Central memory CD4-positive, alpha-beta T cell (primary cell): ENCODE results near the gene ZNF536.
"Not testable (repeated sequence)": the region's sequence is repeated elsewhere in the genome, so short reads cannot be mapped to it uniquely, and the experiment has no call there.

ENCODE experiments used
- DNase-seq: peaks from one replicate; pipeline ENCODE4 v3.0.0; 2022

Gene ZNF536

DNA sequence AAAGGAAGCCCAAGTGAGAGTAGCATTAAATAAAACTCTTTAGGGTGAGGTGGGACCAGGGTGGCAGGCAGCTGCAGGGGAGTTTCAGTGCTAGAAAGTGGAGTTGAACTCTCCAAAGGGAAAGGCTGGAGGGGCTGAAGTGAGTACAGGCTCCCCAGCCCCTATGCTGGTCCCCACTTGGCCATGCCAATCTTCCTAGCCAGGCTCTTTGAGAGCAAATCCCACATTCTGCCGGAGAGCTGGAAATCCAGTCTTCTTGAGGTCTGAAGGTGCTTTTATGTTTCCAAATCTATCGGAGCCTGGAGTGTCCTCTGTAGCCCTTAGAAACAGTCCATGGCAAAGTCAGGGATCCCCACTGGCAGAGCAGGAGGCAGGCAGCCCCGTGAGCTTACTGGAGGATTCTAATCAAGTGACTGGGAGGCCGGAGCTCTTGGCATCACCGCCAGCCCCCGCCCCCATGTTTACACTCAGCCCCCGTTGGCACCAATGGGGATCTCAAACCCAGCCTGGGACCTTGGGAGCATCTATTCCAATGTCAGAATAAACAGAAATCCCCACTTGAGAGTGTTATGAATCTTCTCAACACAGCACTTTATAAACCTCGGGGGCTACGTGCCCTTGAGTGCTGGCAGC lies 18.3 kb downstream of the ZNF536 start:
- no peak for DNase-seq

DNA sequence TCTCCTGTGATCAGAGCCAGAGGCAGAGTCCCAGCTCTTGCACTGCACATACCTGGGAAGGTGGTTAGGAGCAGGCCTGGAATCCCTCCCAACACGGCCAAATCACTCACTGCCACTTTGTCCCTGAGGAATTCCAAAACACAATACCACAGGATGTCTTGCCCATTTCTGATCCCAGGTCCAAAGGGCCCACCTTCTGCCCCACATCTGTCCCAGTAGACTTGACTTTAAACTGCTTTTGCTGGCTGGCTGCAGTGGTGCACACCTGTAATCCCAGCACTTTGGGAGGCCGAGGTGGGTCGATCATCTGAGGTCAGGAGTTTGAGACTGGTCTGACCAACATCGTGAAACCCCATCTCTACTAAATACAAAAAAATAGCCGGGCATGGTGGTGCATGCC lies 18.9 kb downstream of the ZNF536 start:
- DNase-seq, result no peak

DNA sequence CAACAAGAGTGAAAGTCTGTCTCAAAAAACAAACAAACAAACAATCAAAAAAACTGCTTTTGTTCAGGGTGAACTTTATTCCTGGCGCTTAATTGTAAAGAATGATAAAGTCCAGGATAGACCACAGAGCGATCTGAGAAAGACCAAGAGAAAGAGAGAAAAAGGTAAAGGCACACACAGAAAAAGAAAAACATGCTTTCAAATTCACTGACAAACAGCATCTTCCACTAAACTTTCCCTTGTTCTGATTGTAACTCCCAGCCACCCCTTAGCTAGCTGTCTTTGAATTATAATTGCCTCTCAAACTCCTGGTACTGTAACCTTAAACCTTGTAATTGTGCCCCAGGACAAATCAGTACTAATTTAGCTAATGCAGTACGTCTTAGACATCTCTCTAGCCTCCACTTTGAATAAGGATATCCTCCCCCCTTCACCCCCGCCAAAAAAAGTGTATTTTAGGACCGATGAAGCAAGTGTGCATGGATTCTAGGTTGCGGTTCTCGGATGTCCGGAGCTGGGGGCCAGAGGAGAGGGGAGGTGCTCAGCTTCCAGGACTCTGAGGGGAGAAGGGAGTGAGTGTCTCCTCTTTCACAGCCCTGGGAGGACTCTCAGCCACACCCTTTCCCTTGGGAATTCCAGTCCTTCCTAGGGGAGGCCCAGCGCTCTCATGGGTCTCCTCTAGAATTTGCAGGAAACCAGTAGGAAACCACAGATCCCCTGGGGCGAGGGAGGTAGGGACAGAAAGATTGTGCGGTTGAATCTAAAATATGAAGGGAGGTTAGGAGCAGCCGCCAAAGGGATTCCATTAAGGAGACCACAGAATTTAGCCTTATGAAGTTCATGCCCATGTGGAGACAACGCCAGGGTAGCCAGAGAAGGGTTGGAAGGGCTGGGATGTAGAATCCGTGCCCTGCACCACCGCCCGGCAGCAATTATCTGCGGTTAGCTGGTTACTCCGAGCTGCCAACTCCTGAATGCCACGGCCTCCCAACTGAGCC lies 19.7 kb downstream of the ZNF536 start:
- DNase-seq, result no peak

DNA sequence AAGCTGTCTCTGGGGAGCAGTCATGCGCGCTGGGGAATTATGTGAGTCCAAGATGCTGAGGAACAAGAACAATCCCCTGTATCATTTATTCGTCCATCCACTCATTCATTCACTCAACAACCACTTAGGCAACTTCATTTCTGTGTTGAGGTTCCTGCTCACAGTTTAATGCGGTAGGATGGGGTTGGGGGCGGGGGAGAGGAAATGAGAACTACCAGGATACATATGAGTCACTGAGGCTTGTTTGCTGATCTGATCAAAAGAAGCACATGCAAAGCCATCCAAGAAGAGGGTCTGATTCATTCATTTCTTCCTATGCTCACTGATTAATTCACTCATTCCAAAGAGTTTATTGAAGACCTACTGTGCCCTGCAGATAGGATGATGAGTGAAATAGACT lies 20.9 kb downstream of the ZNF536 start:
- DNase-seq, result no peak

DNA sequence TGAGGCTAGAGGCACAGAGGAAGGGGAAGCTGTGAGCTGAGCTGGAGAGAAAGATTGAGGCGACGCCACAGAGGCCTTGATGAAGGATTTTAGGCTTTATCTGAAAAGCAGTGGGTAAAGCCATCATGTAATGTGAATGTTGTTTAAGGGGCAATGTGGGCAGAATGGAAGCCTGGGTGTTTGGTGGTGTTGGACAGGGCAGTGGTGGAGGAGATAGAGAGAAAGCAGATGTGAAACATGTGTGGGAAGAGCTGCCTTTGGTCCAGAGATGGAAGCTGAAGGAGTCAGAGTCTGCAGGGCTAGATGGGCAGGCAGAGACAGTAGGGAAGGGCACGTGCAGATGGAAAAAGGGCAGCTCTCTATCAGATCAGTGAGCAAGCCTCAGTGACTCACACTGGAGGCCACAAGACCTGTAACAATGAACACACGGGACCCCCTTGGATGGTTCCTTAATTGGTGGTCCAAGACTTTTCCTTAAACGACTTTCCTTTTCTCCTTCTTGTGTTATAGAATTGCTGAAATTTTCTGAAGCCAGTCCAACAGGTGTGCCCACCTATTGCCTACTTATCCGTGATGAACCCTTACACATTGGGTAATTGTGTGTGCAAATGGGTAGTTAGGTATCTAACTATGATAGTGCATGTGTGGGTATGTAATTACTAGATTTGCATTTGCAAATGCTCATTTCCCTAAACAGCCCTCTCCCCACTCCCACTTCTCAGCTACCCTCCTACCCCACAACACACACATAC lies 21.7 kb downstream of the ZNF536 start:
- no peak for DNase-seq

DNA sequence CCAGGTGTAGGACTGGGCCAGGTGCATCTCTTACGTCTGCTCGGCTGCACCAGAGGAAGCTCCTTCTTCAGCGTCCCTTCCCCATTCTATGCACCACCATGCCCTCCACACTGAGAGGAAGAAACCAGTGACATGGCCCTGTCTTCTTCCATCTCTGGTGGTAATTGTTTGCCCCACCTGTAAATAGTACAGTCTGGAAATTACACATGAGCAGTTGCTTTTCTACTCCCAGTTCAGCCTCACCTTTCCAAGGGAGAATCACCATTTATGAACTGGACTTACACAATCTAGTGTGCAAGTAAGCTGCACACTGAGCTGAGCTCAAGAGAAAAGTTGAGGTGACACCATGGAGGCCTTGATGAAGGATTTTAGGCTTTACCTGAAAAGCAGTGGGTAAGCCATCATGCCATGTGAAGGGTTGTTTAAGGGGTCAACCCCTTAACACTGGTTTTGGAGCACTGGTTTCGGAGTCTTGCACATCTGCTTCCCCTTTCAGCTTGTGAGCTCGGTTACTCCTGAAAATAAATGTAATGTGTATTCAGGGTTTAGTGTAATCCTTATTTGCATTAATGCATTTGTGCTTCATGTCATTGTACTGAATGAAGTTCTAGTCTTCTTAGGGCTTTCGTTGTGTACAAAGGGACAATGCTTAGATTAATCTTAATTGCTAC lies 22.4 kb downstream of the ZNF536 start:
- no peak for DNase-seq

DNA sequence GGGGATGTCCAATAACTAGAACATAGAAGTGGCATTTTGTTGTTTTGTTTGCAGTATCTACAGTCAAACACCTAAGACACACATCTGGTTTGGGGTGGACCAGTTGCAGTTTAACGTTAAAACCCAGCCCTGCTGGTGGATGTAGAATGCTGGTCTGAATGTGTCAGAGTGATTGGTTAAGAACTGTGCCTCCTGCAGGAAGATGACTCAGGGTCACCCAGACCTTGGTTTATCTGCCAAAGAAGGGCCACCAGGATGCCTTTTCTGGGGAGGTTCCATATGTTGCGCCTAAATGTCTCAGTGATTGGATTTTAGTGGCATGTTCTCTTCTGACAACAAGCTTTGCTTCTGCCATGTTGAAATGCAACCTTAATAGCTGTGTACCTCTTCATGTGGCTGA lies 23.1 kb downstream of the ZNF536 start:
- DNase-seq, result no peak

DNA sequence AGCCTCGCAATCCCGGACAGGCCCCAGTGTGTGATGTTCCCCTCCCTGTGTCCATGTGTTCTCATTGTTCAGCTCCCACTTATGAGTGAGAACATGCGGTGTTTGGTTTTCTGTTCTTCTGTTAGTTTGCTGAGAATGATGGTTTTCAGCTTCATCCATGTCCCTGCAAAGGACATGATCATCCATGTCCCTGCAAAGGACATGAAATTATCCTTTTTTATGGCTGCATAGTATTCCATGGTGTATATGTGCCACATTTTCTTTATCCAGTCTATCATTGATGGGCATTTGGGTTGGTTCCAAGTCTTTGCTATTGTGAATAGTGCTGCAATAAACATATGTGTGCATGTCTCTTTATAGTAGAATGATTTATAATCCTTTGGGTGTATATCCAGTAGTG lies 26.4 kb downstream of the ZNF536 start:
- DNase-seq, result not testable (repeated sequence)

DNA sequence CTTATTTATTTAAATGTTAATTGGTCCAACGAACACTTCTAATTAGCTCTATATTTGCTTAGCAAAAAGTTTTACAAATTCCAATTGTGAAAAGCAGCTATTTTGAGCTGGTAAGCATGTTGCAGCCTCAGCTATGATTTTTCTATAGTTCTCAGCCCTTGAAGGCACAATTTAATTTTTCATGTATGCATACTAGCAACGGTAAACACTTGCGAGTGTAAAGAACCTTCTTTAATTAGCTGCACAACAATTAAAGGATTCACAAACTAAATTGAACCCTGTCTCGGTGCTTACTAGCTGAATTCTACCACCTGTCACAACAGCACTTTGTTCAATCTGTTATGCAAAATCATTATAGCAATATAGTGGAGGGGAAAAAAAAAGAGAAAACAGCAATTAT lies 29.8 kb downstream of the ZNF536 start:
- DNase-seq, result no peak

DNA sequence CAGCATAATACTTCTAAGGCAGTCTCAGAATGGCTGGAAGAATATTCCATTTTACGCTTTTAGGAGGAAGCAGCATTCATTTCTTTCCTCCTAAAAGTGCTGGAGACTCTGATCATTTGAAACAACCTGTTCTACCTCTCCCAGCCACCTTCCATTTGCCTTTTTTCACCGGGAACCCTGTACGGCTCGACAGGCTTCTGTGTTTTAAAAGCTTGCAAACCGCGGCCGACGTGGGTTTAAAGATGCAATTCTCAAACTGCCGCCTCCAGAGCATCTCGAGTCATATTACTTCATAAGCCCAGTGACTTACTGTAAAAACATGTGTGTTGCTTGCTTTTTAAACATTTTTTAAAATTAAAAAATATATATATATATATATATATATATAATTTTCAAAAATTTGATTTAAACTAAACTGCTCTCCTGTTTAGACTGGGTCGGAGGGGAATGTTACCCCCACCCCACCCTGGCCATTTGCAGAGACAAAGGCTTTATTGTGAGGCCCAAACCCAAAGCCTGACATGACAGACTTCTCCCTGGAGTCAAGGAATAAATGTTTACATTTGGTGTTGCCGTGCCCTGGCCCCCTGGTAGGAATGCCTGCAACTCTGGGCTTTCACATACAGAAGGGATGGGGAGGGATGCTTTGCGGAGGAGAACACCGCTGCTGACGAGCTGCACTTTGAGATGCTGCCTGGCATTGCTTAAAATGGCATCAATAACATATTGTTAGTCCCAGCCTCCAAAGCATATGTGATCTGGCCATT lies 30.4 kb downstream of the ZNF536 start:
- no peak for DNase-seq

DNA sequence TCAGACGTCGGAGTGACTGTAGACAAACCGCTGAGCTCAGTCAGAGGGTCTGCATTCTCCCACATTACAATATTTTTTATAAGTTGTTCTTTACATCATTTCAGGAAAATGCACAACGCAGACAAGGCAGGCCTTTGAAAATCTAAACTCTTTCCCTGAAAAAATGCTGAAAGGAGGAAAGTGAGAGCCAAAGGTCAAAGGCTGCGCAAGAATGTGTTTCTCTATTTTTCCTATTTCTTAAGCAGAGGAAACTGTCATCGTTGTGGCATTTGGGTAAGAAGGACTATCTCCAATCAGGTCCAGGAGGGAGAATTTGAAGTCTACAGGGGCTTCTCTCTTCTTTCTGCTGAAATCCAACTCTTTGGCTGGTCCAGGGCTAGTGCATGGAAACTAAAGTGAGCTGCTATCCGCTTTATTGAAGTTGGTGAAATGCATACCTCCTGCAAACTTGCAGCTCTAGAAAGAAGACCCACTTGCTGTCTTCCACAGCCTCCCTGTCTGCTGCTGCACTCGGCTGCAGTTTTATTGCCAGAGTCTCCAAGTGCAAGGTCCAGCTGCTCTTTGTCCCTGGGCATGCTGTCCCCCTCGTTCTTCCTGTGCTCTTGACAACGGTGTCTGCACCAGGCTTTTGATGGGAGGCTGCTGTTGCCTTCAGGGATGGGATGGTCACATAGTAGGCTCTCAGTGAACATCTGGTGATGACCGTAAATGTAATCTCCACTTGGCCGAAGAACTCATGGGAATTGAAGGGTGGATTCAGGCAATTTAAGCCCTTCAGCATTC lies 31.2 kb downstream of the ZNF536 start:
- no peak for DNase-seq

DNA sequence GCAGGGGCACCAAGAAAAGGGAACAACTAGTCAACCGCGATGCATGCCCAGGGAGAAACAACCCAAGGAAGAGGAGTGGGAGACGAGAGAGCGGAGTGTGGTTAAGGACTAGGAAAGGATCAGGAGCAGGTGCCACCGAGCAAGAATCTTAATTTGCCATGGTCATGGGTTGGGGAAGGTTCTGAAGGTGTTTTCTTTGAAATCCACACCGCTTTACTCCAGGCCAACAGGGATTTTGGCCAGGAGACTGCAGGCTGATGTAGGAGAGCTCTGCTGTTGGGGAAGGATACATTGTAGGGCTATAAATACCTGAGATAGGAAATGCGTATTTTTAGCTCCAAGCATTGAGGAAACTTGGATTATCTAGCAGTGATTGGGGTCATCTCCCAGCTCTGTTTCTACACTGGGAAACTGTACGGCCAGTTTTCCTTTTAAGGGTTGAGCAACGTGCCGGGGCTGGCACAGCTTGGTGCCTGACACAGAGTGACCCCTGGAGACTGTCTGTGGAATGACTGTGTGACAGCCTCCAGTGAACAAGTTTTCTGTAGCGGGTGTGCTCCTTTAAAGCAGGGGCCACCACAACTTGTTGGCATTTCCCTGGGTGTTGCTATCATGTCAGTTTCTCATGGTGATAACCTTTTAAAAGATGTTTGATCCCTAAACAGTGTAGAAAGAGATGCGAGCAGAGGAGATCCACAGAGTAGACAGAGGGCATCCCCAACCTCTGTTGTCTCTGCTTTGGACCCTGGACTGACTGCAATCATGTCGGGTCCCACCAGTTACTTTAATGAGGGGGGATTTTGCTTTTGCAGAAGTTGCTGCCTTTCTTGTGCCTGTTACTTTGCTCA lies 34.3 kb downstream of the ZNF536 start:
- no peak for DNase-seq

DNA sequence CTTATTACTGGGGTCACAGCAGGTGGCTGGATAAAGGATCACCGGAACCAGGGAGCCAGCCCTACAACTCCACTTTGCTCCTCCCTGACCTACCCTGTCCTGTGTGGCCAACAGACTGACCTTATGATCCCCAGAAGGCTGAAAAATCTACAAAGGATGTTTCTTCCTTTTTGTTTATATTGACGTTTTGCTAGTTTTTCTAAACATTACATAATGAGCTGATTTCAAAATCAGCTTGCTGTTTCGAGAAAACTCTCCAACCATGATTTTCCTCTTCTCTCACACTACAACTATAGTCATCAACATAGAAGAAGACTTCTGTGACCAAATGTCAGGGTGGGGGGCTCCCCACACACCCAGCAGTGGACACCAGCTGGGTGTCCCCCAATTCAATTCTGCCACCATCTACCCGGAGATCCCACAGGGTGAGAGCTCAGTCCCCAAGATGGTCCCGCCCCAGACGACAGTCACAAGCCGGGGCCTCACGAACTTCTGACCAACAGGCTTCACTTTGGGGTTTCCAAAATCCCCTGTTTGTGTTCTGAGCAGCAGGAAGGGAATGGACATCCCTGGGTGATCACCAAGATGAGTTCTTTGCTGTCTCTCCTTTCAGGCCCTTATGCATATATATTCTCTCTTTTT lies 35.0 kb downstream of the ZNF536 start:
- no peak for DNase-seq

DNA sequence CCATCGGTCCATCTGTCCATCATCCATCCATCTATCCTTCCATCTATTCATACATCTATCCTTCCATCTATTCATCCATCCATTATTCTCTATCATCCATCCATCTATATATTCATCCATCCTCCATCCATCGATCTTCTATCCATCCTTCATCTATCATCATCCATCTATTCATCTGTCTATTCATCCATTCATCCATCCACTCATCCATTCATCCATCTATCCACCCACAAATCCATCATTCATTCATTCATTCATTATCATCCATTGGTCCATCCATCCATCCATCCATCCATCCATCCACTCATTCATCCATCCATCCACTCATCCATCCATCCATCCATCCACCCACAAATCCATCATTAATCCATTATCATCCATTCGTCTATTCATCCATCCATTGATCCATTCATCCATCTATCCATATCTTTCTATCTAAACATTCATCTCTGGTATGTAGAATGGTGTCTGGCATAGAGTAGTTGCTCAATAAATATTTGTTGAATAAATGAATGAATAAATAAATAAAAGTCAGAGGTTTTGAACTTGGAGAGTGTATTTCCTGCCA lies 36.6 kb downstream of the ZNF536 start:
- no peak for DNase-seq

DNA sequence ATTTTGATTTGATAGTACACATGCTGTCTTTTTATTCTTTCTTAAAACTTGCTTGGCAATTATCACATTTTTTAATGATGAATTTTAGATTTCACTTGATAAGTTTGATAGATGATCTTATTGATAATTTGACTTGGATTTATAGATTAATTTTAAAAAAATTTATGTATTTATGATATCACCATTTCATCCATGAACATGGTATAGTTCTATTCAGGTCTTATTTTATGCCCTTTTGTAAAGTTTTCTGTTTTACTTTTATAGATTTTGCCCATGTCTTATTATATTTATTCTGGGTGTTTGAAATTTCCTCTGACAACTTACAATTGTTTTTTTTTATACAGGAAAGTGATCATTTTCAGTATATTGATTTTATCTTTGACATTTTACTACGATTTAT lies 39.5 kb downstream of the ZNF536 start:
- no peak for DNase-seq

DNA sequence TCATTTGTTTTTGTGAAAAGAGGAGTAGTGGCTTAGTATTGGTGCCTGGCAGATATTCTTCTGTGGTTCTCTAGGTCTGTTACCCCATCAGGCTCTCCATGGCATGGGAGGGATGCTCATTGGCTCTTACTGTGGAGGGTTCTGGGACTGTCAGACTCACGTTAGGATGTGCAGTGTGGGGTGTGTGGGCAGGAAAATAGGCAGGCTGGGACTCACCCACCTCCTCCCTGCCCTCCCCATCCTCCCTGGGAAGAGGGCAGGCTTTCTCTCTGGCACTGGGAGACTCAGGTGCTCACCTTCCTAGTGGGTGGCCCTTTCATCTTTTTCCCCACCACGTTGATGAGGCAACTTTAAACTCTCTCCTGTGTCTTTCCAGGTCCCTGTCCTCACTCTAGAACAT lies 44.2 kb downstream of the ZNF536 start:
- no peak for DNase-seq

DNA sequence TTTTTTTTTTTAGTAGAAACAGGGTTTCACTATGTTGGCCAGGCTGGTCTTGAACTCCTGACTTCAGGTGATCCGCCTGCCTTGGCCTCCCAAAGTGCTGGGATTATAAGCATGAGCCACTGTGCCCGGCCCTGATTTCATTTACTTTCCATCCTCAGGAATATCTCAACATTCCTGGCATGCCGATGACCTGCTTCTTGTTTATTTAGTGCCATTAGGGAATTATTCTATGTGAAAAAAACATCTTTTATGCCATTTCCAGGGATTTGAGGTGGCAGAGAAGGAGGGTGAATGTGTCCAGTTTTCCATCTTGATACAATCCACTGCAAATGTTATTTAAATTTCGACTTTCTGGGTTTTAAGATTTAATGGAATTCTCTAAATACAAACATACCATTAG lies 45.0 kb downstream of the ZNF536 start:
- not testable (repeated sequence) for DNase-seq

DNA sequence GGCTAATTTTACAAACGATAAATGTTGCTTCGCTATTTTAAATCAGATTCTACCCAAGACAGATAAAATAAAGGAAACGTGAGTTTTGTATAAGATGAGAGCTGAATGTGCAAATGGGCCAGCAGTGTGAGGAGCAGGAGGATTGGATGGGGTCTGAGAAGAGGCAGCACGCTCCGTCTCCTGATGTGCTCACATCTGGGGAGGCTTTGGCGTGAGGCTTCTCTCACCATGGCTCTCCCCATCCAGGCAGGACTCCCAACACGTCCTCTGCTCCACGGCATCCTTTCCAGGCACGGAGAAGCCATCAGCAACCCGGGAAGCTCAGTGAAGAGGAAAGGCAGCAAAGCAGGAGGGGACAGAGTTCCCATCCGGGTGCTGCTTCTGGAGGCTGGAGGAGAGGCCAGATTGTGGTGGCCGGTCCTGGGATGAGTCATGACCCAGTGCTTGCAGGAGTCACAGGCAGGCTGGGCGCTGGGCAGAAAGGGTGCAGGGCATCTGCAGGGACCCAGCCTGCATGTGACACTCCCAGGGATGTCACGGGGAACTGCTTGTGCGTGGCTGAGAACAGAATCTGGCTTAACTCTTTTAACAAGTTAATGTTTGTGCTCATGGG lies 47.5 kb downstream of the ZNF536 start:
- DNase-seq, result no peak

DNA sequence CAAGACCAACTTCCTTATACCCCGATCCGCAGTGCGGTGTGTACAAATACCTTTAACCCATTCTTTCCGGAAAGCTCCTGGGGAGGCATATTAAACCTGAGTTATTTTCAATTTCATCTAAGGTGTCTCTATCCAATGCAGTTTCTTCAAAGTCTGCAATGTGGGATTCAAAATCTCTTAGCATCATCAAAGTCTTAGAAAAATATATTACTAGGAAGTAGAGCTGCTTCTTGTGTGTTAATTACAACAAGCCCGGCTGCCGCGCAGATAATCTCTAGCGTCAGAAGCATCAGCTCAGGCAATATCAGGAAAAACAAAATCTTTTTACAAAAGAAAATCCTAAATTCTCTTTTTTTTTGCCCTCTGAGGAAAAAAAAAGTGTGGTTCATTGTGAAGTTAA lies 48.1 kb downstream of the ZNF536 start:
- DNase-seq, result no peak
